Panc1 (cell line): Measurements from ENCODE around the gene SLC25A42.

Source experiments
- POLR2AphosphoS5 ChIP-seq: IDR thresholded peaks from 2 replicates; pipeline ENCODE4 v1.6.1; 2012; ENCODE audit warnings: mild to moderate bottlenecking, low read depth, low read length, moderate library complexity
- SIN3A ChIP-seq: IDR thresholded peaks from 2 replicates; pipeline ENCODE4 v1.6.1; 2012; ENCODE audit warnings: low read depth, mild to moderate bottlenecking, low read length, moderate library complexity, borderline replicate concordance; ENCODE audit not compliant: insufficient read depth
- TCF7L2 ChIP-seq: IDR thresholded peaks from 2 replicates; pipeline ENCODE4 v1.6.1; 2011; ENCODE audit warnings: mild to moderate bottlenecking, low read depth, low read length, inconsistent platforms
- TF ChIP-seq, protein P1 (sequence below): fragments of 450-650 bp; IDR thresholded peaks from 2 replicates; pipeline ENCODE4 v1.5.1; 2017; ENCODE audit warnings: mild to moderate bottlenecking
- TF ChIP-seq, protein P2 (sequence below), 2 experiments: IDR thresholded peaks; 2 replicates each; pipeline ENCODE4 v1.6.1; 2011 to 2012; ENCODE audit warnings: low read depth in 2 of 2, control low read depth in 1 of 2, low read length in 1 of 2, mild to moderate bottlenecking in 1 of 2, moderate library complexity in 1 of 2; ENCODE audit not compliant: insufficient read depth in 1 of 2

DNA sequence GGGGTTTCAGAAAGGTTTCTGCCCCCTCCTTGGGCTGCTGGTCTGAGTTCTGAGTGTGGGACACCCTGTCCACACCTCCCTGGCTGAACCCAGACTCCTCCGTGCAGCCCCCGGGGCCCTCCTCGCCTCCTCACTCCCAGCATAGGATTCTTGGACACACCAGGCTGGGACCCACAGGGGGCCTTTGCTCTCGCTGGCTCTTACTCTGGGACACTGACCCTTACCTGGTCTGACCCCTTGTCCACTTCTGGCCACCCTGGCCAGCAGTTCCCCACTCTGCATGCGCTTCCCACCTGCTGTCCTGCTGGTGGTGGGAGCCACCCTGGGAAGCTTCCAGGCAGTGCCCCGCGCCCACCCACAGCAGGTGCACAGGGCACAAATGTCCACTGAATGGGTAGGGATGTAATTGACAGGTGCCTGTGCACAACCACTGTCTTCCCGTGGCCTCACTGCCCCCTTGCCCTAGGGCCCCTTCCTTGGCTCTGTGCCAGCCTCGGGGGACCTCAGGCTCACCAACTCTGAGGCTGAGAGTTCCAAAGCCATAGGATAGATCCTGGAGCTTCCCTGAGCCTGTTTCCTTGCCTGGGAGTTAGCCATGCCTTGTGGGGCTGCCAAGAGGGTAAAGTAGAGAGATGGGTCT lies 7.0 kb upstream of the SLC25A42 start:
- TF ChIP-seq, protein P1, sequence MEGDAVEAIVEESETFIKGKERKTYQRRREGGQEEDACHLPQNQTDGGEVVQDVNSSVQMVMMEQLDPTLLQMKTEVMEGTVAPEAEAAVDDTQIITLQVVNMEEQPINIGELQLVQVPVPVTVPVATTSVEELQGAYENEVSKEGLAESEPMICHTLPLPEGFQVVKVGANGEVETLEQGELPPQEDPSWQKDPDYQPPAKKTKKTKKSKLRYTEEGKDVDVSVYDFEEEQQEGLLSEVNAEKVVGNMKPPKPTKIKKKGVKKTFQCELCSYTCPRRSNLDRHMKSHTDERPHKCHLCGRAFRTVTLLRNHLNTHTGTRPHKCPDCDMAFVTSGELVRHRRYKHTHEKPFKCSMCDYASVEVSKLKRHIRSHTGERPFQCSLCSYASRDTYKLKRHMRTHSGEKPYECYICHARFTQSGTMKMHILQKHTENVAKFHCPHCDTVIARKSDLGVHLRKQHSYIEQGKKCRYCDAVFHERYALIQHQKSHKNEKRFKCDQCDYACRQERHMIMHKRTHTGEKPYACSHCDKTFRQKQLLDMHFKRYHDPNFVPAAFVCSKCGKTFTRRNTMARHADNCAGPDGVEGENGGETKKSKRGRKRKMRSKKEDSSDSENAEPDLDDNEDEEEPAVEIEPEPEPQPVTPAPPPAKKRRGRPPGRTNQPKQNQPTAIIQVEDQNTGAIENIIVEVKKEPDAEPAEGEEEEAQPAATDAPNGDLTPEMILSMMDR, result no peak
- no peak for TF ChIP-seq POLR2AphosphoS5
- TF ChIP-seq SIN3A, result no peak
- TF ChIP-seq, protein P2, sequence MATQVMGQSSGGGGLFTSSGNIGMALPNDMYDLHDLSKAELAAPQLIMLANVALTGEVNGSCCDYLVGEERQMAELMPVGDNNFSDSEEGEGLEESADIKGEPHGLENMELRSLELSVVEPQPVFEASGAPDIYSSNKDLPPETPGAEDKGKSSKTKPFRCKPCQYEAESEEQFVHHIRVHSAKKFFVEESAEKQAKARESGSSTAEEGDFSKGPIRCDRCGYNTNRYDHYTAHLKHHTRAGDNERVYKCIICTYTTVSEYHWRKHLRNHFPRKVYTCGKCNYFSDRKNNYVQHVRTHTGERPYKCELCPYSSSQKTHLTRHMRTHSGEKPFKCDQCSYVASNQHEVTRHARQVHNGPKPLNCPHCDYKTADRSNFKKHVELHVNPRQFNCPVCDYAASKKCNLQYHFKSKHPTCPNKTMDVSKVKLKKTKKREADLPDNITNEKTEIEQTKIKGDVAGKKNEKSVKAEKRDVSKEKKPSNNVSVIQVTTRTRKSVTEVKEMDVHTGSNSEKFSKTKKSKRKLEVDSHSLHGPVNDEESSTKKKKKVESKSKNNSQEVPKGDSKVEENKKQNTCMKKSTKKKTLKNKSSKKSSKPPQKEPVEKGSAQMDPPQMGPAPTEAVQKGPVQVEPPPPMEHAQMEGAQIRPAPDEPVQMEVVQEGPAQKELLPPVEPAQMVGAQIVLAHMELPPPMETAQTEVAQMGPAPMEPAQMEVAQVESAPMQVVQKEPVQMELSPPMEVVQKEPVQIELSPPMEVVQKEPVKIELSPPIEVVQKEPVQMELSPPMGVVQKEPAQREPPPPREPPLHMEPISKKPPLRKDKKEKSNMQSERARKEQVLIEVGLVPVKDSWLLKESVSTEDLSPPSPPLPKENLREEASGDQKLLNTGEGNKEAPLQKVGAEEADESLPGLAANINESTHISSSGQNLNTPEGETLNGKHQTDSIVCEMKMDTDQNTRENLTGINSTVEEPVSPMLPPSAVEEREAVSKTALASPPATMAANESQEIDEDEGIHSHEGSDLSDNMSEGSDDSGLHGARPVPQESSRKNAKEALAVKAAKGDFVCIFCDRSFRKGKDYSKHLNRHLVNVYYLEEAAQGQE (IDR thresholded peaks at IDR 0.05; ENCODE audit: insufficient read depth in 1 of 2, low read depth in 2 of 2, low read length in 1 of 2), result no peak
- no peak for TF ChIP-seq TCF7L2
